Caco-2 (cell line): Measurements from ENCODE around the gene F2RL2. TPM values are rescaled to one million over a fixed set of nuclear protein-coding genes. Genes with fewer than 3 reads are reported as not detected.

Experiments used
- BruUV-seq: library from RNA; stranded (reverse); fragments of 400-500 nt; replicated peaks from 2 replicates; lab custom pipeline; 2021; lab: Mats Ljungman, UMichigan
- CTCF ChIA-PET: fragments of 300-600 bp; sonication (Branson Sonifier 250); formaldehyde crosslinking; loops from one replicate; lab custom pipeline; 2022; ENCODE audit warnings: antibody characterized with exemption; lab: Charles Lee
- POLR2A ChIA-PET: fragments of 300-600 bp; sonication (Branson Sonifier 250); formaldehyde crosslinking; loops from one replicate; lab custom pipeline; 2022; ENCODE audit warnings: antibody characterized with exemption; lab: Charles Lee
- DNase-seq, 2 experiments: peaks; one replicate each; pipeline versions ENCODE4 v3.0.0 to v3.0.0-alpha.2; 2020 to 2022
- H3K27me3 ChIP-seq: replicated peaks from 2 replicates; pipeline ENCODE4 v1.6.0; 2011; ENCODE audit warnings: low read length; ENCODE audit not compliant: control insufficient read depth, insufficient read depth
- H3K36me3 ChIP-seq: 2 replicates; pipeline ENCODE4 v1.5.1; 2011; ENCODE audit warnings: low read length; ENCODE audit not compliant: control insufficient read depth, insufficient read depth
- H3K4me1 ChIP-seq: fragments of 250-450 bp; sonication (Bioruptor Pico); 2 replicates; pipeline ENCODE4 v1.5.1; 2020; ENCODE audit warnings: mild to moderate bottlenecking
- H3K4me3 ChIP-seq: 2 replicates; pipeline ENCODE4 v1.5.1; 2011; ENCODE audit warnings: low read depth, mild to moderate bottlenecking, control low read depth, low read length
- H3K9me3 ChIP-seq: fragments of 250-450 bp; sonication (Bioruptor Pico); 2 replicates; pipeline ENCODE4 v1.5.1; 2020; ENCODE audit warnings: mild to moderate bottlenecking, moderate library complexity
- H3K27ac Mint-ChIP-seq: one replicate; pipeline ENCODE4 v1.8.0; 2022; ENCODE audit warnings: mixed read lengths; ENCODE audit not compliant: unreplicated experiment
- H3K27me3 Mint-ChIP-seq: one replicate; pipeline ENCODE4 v1.8.0; 2022; ENCODE audit warnings: mixed read lengths; ENCODE audit not compliant: insufficient read depth, unreplicated experiment
- H3K36me3 Mint-ChIP-seq: one replicate; pipeline ENCODE4 v1.8.0; 2022; ENCODE audit warnings: mild to moderate bottlenecking, mixed read lengths; ENCODE audit not compliant: insufficient read depth, unreplicated experiment
- H3K4me1 Mint-ChIP-seq: one replicate; pipeline ENCODE4 v1.8.0; 2022; ENCODE audit warnings: low read depth, mixed read lengths; ENCODE audit not compliant: unreplicated experiment
- H3K4me3 Mint-ChIP-seq: one replicate; pipeline ENCODE4 v1.8.0; 2022; ENCODE audit warnings: mild to moderate bottlenecking, moderate library complexity, mixed read lengths; ENCODE audit not compliant: unreplicated experiment
- H3K9me3 Mint-ChIP-seq: one replicate; pipeline ENCODE4 v1.8.0; 2022; ENCODE audit warnings: mixed read lengths; ENCODE audit not compliant: unreplicated experiment
- intact Hi-C: fragments of 100-400 bp; cut with micrococcal nuclease; formaldehyde crosslinking; loops from one replicate; pipeline ENCODE4 v1.10.0; 2022; ENCODE audit not compliant: unreplicated experiment
- total RNA-seq: library from RNA; stranded (reverse); gene quantifications from 2 replicates; pipeline ENCODE4 v1.2.3, GENCODE V29; 2022
- TF ChIP-seq, protein P1 (sequence below), 2 experiments: fragments of 200-600 bp in 1 of 2; IDR thresholded peaks; 1 replicate in 1 of 2; 2 replicates in 1 of 2; pipeline versions ENCODE4 v1.5.1 to v1.8.0; 2011 to 2022; ENCODE audit warnings: antibody characterized with exemption in 1 of 2, control low read depth in 1 of 2, inconsistent platforms in 1 of 2, low read depth in 1 of 2, low read length in 1 of 2, mild to moderate bottlenecking in 1 of 2, moderate library complexity in 1 of 2; ENCODE audit not compliant: insufficient read depth in 1 of 2, severe bottlenecking in 1 of 2, unreplicated experiment in 1 of 2

F2RL2 gene
- total RNA-seq, 1 experiment from 2014 or later, result not detected

DNA sequence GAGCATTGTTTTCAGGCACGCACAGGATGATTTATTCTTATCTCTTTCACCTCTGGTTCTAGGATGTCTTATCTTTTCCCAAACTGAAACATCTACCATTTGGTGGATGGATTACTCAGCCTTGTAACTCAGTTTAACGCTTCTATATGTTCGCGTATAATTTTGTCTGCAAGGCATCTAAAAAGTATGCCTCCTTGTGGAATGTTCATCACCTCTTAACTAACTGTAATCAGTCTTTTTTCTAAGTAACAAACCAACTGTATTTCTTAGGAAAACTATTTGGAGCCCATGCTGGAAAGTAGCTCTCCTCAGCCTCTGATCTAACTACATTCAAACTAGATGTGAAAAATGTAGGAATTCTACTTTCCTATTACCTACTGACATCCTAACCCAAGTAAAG, 11.5 kb upstream of the F2RL2 start:
- Mint-ChIP-seq H3K9me3 (no peaks in the 10 kb centered on the region), H3K27ac (no peak overlapping the region), H3K4me1 (peaks cover 7% of the 10 kb centered on the region), H3K36me3 (peaks cover 53% of the 10 kb centered on the region), H3K4me3 (no peak overlapping the region), H3K27me3 (no peaks in the 10 kb centered on the region)
- TF ChIP-seq, protein P1, sequence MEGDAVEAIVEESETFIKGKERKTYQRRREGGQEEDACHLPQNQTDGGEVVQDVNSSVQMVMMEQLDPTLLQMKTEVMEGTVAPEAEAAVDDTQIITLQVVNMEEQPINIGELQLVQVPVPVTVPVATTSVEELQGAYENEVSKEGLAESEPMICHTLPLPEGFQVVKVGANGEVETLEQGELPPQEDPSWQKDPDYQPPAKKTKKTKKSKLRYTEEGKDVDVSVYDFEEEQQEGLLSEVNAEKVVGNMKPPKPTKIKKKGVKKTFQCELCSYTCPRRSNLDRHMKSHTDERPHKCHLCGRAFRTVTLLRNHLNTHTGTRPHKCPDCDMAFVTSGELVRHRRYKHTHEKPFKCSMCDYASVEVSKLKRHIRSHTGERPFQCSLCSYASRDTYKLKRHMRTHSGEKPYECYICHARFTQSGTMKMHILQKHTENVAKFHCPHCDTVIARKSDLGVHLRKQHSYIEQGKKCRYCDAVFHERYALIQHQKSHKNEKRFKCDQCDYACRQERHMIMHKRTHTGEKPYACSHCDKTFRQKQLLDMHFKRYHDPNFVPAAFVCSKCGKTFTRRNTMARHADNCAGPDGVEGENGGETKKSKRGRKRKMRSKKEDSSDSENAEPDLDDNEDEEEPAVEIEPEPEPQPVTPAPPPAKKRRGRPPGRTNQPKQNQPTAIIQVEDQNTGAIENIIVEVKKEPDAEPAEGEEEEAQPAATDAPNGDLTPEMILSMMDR (IDR thresholded peaks at IDR 0.05; ENCODE audit: insufficient read depth in 1 of 2, low read depth in 1 of 2, low read length in 1 of 2, severe bottlenecking in 1 of 2, unreplicated experiment in 1 of 2), result no peak
- DNase-seq, result no peak
- ChIA-PET CTCF (no interaction called here), POLR2A (no interaction called here)
- BruUV-seq, result no TSS peak
- H3K4me1 ChIP-seq, result 0 out of 2 replicates have a peak, but pooled peaks cover 4% of the 10 kb centered on the region
- H3K4me3 ChIP-seq, result no peak overlapping the region
- H3K27me3 ChIP-seq, result no peaks in the 10 kb centered on the region
- H3K9me3 ChIP-seq, result no peaks in the 10 kb centered on the region
- H3K36me3 ChIP-seq, result no peaks in the 10 kb centered on the region
- intact Hi-C loops, result no loop called here

DNA sequence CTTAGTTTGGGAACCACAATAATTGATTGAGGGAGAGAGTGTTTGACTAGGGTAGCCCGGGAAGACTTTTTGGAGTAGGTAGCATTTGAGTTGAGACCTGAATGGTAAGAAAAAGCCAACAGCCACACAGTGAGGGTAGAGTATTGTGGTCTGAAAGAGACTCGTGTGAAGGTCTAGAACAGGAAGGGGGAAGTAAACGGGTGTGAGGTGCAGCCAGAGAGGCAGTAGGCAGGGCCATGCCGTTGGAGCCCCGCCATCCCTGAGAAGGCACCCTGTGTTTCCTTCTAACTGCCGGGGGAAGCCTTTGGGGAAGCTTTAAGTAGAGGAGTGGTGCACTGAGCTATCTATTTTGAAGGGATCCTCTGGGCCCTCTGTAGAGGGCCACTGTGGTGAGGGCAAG, 3.5 kb upstream of the F2RL2 start:
- TF ChIP-seq, protein P1 (IDR thresholded peaks at IDR 0.05; ENCODE audit: insufficient read depth in 1 of 2, low read depth in 1 of 2, low read length in 1 of 2, severe bottlenecking in 1 of 2, unreplicated experiment in 1 of 2), result no peak
- CTCF ChIA-PET, result interaction anchor here (0.7 kb wide), 1 partner anchor 92 kb away, joined by 5 read pairs; no protein-coding TSS in a partner anchor
- Mint-ChIP-seq H3K27ac (no peak overlapping the region), H3K36me3 (peaks cover 26% of the 10 kb centered on the region), H3K4me1 (no peaks in the 10 kb centered on the region), H3K27me3 (no peaks in the 10 kb centered on the region), H3K9me3 (no peaks in the 10 kb centered on the region), H3K4me3 (no peak overlapping the region)
- DNase-seq, result no peak
- Histone ChIP-seq H3K4me1 (peaks cover 8% of the 10 kb centered on the region; the same call in 1 of the 2 replicates), H3K36me3 (no peaks in the 10 kb centered on the region), H3K27me3 (no peaks in the 10 kb centered on the region), H3K9me3 (no peaks in the 10 kb centered on the region), H3K4me3 (no peak overlapping the region)
- intact Hi-C loops, result no loop called here
- no TSS peak for BruUV-seq
- POLR2A ChIA-PET, result no interaction called here

DNA sequence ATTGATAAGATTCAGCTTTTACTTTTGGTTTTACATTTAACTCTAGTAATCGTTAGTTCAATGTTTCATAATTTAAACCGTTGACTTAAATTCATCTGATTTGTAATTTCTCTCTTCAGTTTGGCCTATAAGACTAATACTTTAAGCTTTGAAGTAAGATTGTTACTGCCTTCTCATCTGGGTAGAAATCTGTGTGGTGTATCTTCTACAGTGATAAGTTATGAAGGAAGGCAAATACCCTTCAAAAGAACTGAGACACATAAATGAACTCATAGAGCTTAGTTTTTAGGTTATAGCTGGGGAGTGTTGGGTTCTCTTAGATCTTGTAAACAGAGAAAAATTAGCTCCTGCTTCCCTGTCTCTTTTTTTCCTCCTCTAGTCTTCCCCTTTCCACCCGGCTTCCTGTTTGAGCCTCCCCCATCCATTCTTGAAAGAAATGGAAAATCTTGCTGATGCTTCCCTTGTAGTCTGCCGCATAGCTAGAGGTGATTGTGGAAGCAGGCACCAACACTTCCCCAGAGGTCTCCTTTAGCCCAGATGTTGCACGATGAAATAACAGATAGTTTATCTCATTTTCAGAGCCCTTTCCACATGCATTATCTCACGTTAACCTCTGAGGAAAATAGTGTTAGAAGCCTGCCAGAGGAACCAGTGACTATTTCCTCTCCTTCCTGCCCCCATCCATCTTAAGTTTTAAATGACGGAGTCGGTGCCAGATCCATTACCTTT, 2.0 kb upstream of the F2RL2 start:
- H3K4me3 Mint-ChIP-seq, result no peak overlapping the region
- POLR2A ChIA-PET, result no interaction called here
- intact Hi-C loops, result no loop called here
- no TSS peak for BruUV-seq
- Histone ChIP-seq H3K36me3 (no peaks in the 10 kb centered on the region), H3K9me3 (no peaks in the 10 kb centered on the region), H3K4me1 (peaks cover 4% of the 10 kb centered on the region; the same call in 1 of the 2 replicates), H3K4me3 (no peak overlapping the region), H3K27me3 (no peaks in the 10 kb centered on the region)
- H3K27ac Mint-ChIP-seq, result no peak overlapping the region
- CTCF ChIA-PET, result no interaction called here
- H3K4me1 Mint-ChIP-seq, result no peaks in the 10 kb centered on the region
- H3K9me3 Mint-ChIP-seq, result no peaks in the 10 kb centered on the region
- H3K36me3 Mint-ChIP-seq, result peaks cover 25% of the 10 kb centered on the region
- H3K27me3 Mint-ChIP-seq, result no peaks in the 10 kb centered on the region
- TF ChIP-seq, protein P1 (IDR thresholded peaks at IDR 0.05; ENCODE audit: insufficient read depth in 1 of 2, low read depth in 1 of 2, low read length in 1 of 2, severe bottlenecking in 1 of 2, unreplicated experiment in 1 of 2), result no peak
- no peak for DNase-seq
